H9 (cell line): ENCODE results near the gene BRWD1. TPM values are rescaled to one million over a fixed set of nuclear protein-coding genes. Genes with fewer than 3 reads are reported as not detected.

Experiments used
- DNase-seq: peaks from one replicate; pipeline ENCODE4 v3.0.0-alpha.2; 2017
- H2AFZ ChIP-seq: one replicate; pipeline ENCODE4 v1.6.1; 2013; ENCODE audit warnings: mild to moderate bottlenecking, low read length, control low read depth, moderate library complexity
- H2AK5ac ChIP-seq: 2 replicates; pipeline ENCODE4 v1.6.1; 2013; ENCODE audit warnings: low read length, control low read depth, mixed read lengths; ENCODE audit not compliant: insufficient read length
- H2BK120ac ChIP-seq: one replicate; pipeline ENCODE4 v1.6.1; 2013; ENCODE audit warnings: low read depth, mild to moderate bottlenecking, low read length, control low read depth, inconsistent platforms; ENCODE audit not compliant: poor library complexity, severe bottlenecking
- H2BK12ac ChIP-seq: 2 replicates; pipeline ENCODE4 v1.6.1; 2013; ENCODE audit warnings: low read length, control low read depth, mixed read lengths, low read depth; ENCODE audit not compliant: insufficient read length
- H2BK15ac ChIP-seq: 2 replicates; pipeline ENCODE4 v1.6.1; 2013; ENCODE audit warnings: low read depth, low read length, control low read depth
- H2BK20ac ChIP-seq: one replicate; pipeline ENCODE4 v1.6.1; 2013; ENCODE audit warnings: low read depth, mild to moderate bottlenecking, low read length, control low read depth, inconsistent platforms; ENCODE audit not compliant: poor library complexity, severe bottlenecking
- H2BK5ac ChIP-seq: 2 replicates; pipeline ENCODE4 v1.6.1; 2013; ENCODE audit warnings: low read length, control low read depth, mixed read lengths; ENCODE audit not compliant: insufficient read length
- H3K14ac ChIP-seq: 2 replicates; pipeline ENCODE4 v1.6.1; 2013; ENCODE audit warnings: low read length, control low read depth; ENCODE audit not compliant: insufficient read depth
- H3K18ac ChIP-seq: 2 replicates; pipeline ENCODE4 v1.6.1; 2013; ENCODE audit warnings: low read depth, mild to moderate bottlenecking, mixed read lengths, low read length, control low read depth; ENCODE audit not compliant: insufficient read length
- H3K23ac ChIP-seq: 2 replicates; pipeline ENCODE4 v1.6.1; 2013; ENCODE audit warnings: low read length, control low read depth, mixed read lengths, low read depth; ENCODE audit not compliant: insufficient read length
- H3K23me2 ChIP-seq: 2 replicates; pipeline ENCODE4 v1.6.1; 2013; ENCODE audit warnings: low read depth, mild to moderate bottlenecking, mixed read lengths, low read length, control low read depth; ENCODE audit not compliant: insufficient read length, poor library complexity, severe bottlenecking
- H3K27ac ChIP-seq: 2 replicates; pipeline ENCODE4 v1.5.1; 2013; ENCODE audit warnings: low read length, control low read depth, mixed read lengths, low read depth; ENCODE audit not compliant: insufficient read length
- H3K27me3 ChIP-seq: 2 replicates; pipeline ENCODE4 v1.6.1; 2013; ENCODE audit warnings: low read length, control low read depth, inconsistent platforms; ENCODE audit not compliant: insufficient read depth
- H3K4ac ChIP-seq: 2 replicates; pipeline ENCODE4 v1.6.1; 2013; ENCODE audit warnings: low read depth, mild to moderate bottlenecking, control low read depth, inconsistent platforms, low read length, moderate library complexity
- H3K4me1 ChIP-seq: 2 replicates; pipeline ENCODE4 v1.6.1; 2013; ENCODE audit warnings: low read length, control low read depth, inconsistent platforms; ENCODE audit not compliant: insufficient read depth
- H3K4me2 ChIP-seq: 2 replicates; pipeline ENCODE4 v1.6.1; 2013; ENCODE audit warnings: low read length, control low read depth, mixed read lengths; ENCODE audit not compliant: insufficient read length, insufficient read depth
- H3K56ac ChIP-seq: 2 replicates; pipeline ENCODE4 v1.6.1; 2013; ENCODE audit warnings: low read depth, mild to moderate bottlenecking, mixed read lengths, low read length, control low read depth; ENCODE audit not compliant: insufficient read length
- H3K79me1 ChIP-seq: 2 replicates; pipeline ENCODE4 v1.6.1; 2013; ENCODE audit warnings: low read depth, mild to moderate bottlenecking, moderate library complexity, low read length, control low read depth, inconsistent platforms; ENCODE audit not compliant: insufficient read depth, poor library complexity, severe bottlenecking
- H3K79me2 ChIP-seq: 2 replicates; pipeline ENCODE4 v1.6.1; 2013; ENCODE audit warnings: low read length, control low read depth, inconsistent platforms; ENCODE audit not compliant: insufficient read depth
- H3K9ac ChIP-seq: 2 replicates; pipeline ENCODE4 v1.6.1; 2013; ENCODE audit warnings: low read length, control low read depth, mixed read lengths; ENCODE audit not compliant: insufficient read length; ENCODE audit errors: extremely low read depth
- H3K9me3 ChIP-seq: one replicate; pipeline ENCODE4 v1.6.1; 2013; ENCODE audit warnings: low read depth, low read length, inconsistent platforms; ENCODE audit not compliant: control insufficient read depth
- H3T11ph ChIP-seq: one replicate; pipeline ENCODE4 v1.6.1; 2013; ENCODE audit warnings: mild to moderate bottlenecking, low read length, control low read depth, inconsistent platforms
- H4K20me1 ChIP-seq: one replicate; pipeline ENCODE4 v1.6.1; 2013; ENCODE audit not compliant: control insufficient read depth, insufficient read length, insufficient read depth
- H4K5ac ChIP-seq: 2 replicates; pipeline ENCODE4 v1.6.1; 2013; ENCODE audit warnings: low read depth, mild to moderate bottlenecking, mixed read lengths, low read length, control low read depth; ENCODE audit not compliant: insufficient read length
- H4K8ac ChIP-seq: replicated peaks from 2 replicates; pipeline ENCODE4 v1.6.1; 2013; ENCODE audit warnings: low read length, control low read depth, mixed read lengths, low read depth; ENCODE audit not compliant: insufficient read length
- H4K91ac ChIP-seq: 2 replicates; pipeline ENCODE4 v1.6.1; 2013; ENCODE audit warnings: low read depth, mild to moderate bottlenecking, moderate library complexity, mixed read lengths, low read length, control low read depth; ENCODE audit not compliant: insufficient read length
- H3K27ac Mint-ChIP-seq, 3 experiments: 2 replicates in 2 of 3; 3 replicates in 1 of 3; pipeline ENCODE4 v1.8.0; 2020 to 2021; ENCODE audit warnings: mixed read lengths in 3 of 3, mild to moderate bottlenecking in 1 of 3, moderate library complexity in 1 of 3
- H3K27me3 Mint-ChIP-seq: 2 replicates; pipeline ENCODE4 v1.8.0; 2021; ENCODE audit warnings: low read depth, mild to moderate bottlenecking, moderate library complexity, mixed read lengths
- H3K36me3 Mint-ChIP-seq, 3 experiments: 2 replicates in 2 of 3; 3 replicates in 1 of 3; pipeline ENCODE4 v1.8.0; 2020 to 2021; ENCODE audit warnings: low read depth in 3 of 3, mixed read lengths in 3 of 3; ENCODE audit not compliant: insufficient read depth in 1 of 3
- H3K4me1 Mint-ChIP-seq, 2 experiments: 2 replicates each; pipeline ENCODE4 v1.8.0; 2020; ENCODE audit warnings: mixed read lengths in 2 of 2
- H3K4me3 Mint-ChIP-seq, 2 experiments: 2 replicates in 1 of 2; 3 replicates in 1 of 2; pipeline ENCODE4 v1.8.0; 2020 to 2021; ENCODE audit warnings: mild to moderate bottlenecking in 2 of 2, mixed read lengths in 2 of 2, moderate library complexity in 1 of 2
- H3K9me3 Mint-ChIP-seq, 2 experiments: 2 replicates in 1 of 2; 3 replicates in 1 of 2; pipeline ENCODE4 v1.8.0; 2020; ENCODE audit warnings: mild to moderate bottlenecking in 2 of 2, mixed read lengths in 2 of 2, moderate library complexity in 1 of 2
- CTCF ChIP-seq: fragments of 200-600 bp; sonication (generic); conservative IDR thresholded peaks from 3 replicates; pipeline ENCODE4 v1.8.0; 2021; ENCODE audit warnings: antibody characterized with exemption, mild to moderate bottlenecking
- total RNA-seq: library from RNA; stranded (reverse); gene quantifications from 2 replicates; pipeline ENCODE4 v1.2.1, GENCODE V29; 2021

BRWD1 gene
- total RNA-seq, 1 experiment from 2014 or later, result 48.4 TPM

GRCh38 chr21:39189857-39190604, 123.4 kb downstream of the BRWD1 start:
- no peak overlapping the region for H3K4me2 ChIP-seq
- no peak for DNase-seq
- H3K23ac ChIP-seq, result no peak overlapping the region

More at GRCh38 chr21:39189857-39190604, 123.4 kb downstream of the BRWD1 start:
- Histone ChIP-seq H3K56ac (no peak overlapping the region), H2BK20ac (no peak overlapping the region), H2AK5ac (no peak overlapping the region), H2BK5ac (no peak overlapping the region), H3K18ac (no peak overlapping the region), H4K91ac (no peak overlapping the region), H4K5ac (no peak overlapping the region), H3K27me3 (no peaks in the 10 kb centered on the region), H3K27ac (no peak overlapping the region), H2BK120ac (no peak overlapping the region), H3K9me3 (no peaks in the 10 kb centered on the region), H2BK12ac (no peak overlapping the region), H4K8ac (no peak overlapping the region), H4K20me1 (no peaks in the 10 kb centered on the region), H3K4ac (no peak overlapping the region), H3K4me1 (no peaks in the 10 kb centered on the region), H3K23me2 (no peaks in the 10 kb centered on the region), H3T11ph (no peak overlapping the region), H3K9ac (no peak overlapping the region), H2BK15ac (no peak overlapping the region), H3K79me2 (no peaks in the 10 kb centered on the region), H3K14ac (no peak overlapping the region), H3K79me1 (no peaks in the 10 kb centered on the region), H2AFZ (no peak overlapping the region)
- Mint-ChIP-seq H3K4me1 (peaks cover 22 to 33% of the 10 kb centered on the region in 2 experiments), H3K9me3 (no peaks in the 10 kb centered on the region), H3K36me3 (peaks cover 0 to 13% (median 12%) of the 10 kb centered on the region in 3 experiments; a peak in 5 of 7 replicates), H3K4me3 (no peak overlapping the region), H3K27me3 (no peaks in the 10 kb centered on the region), H3K27ac (no peak overlapping the region)
- no peak for TF ChIP-seq CTCF
